HG03045 (cell line): ENCODE data around the gene MACF1.
"Not testable (repeated sequence)": the region's sequence is repeated elsewhere in the genome, so short reads cannot be mapped to it uniquely, and the experiment has no call there.

Experiments
- ATAC-seq: cut with Tn5 transposase; IDR thresholded peaks from one replicate; pipeline ENCODE4 v1.9.1; 2021; ENCODE audit warnings: mild to moderate bottlenecking, moderate library complexity; ENCODE audit not compliant: unreplicated experiment

The MACF1 gene

GRCh38 chr1:39488793-39489566, 284.5 kb downstream of the MACF1 start:
- no peak for ATAC-seq

GRCh38 chr1:39489567-39490239, 285.2 kb downstream of the MACF1 start:
- no peak for ATAC-seq

- peak; percentile 20 for ATAC-seq
Observed at GRCh38 chr1:39490596-39491145, 286.2 kb downstream of the MACF1 start.

GRCh38 chr1:39491146-39491921, 286.8 kb downstream of the MACF1 start, which contains the start of gene BMP8A:
Gene BMP8A, plus strand, starts transcription at chr1:39491636. Its CDS starts 356 bp downstream, at chr1:39491992.
- peak; percentile 68 for ATAC-seq

- ATAC-seq, result not testable (repeated sequence)
Observed at GRCh38 chr1:39492118-39493042, 287.9 kb downstream of the MACF1 start.

- not testable (repeated sequence) for ATAC-seq
Observed at GRCh38 chr1:39493043-39493810, 288.7 kb downstream of the MACF1 start.

GRCh38 chr1:39494671-39495410, 290.3 kb downstream of the MACF1 start:
- ATAC-seq, result no peak

GRCh38 chr1:39496520-39496919, 292.0 kb downstream of the MACF1 start:
- not testable (repeated sequence) for ATAC-seq

GRCh38 chr1:39497585-39497984, 293.1 kb downstream of the MACF1 start:
- ATAC-seq, result no peak

- not testable (repeated sequence) for ATAC-seq
Observed at GRCh38 chr1:39498096-39498710, 293.7 kb downstream of the MACF1 start.

GRCh38 chr1:39498821-39499220, 294.3 kb downstream of the MACF1 start:
- ATAC-seq, result not testable (repeated sequence)

- no peak for ATAC-seq
Observed at GRCh38 chr1:39499668-39500067, 295.2 kb downstream of the MACF1 start.

GRCh38 chr1:39500862-39501389, 296.4 kb downstream of the MACF1 start:
- ATAC-seq, result no peak

- ATAC-seq, result no peak
Observed at GRCh38 chr1:39501666-39502065, 297.2 kb downstream of the MACF1 start.

- ATAC-seq, result not testable (repeated sequence)
Observed at GRCh38 chr1:39504436-39504835, 299.9 kb downstream of the MACF1 start.

- ATAC-seq, result no peak
Observed at GRCh38 chr1:39505289-39505688, 300.8 kb downstream of the MACF1 start.

- ATAC-seq, result no peak
Observed at GRCh38 chr1:39507230-39507928, 302.9 kb downstream of the MACF1 start.
